WTC11 (cell line): Measurements from ENCODE around the gene UBE2K.

ENCODE experiments used
- ATF1 ChIP-seq: sonication (generic); formaldehyde crosslinking; IDR thresholded peaks from 2 replicates; pipeline ENCODE4 v1.8.1; 2023; ENCODE audit warnings: mild to moderate bottlenecking, moderate library complexity, missing genetic modification reagents
- KAT7 ChIP-seq: sonication (generic); formaldehyde crosslinking; IDR thresholded peaks from 2 replicates; pipeline ENCODE4 v1.8.1; 2023; ENCODE audit warnings: missing genetic modification reagents, mild to moderate bottlenecking, borderline replicate concordance
- MYBL2 ChIP-seq: sonication (generic); formaldehyde crosslinking; IDR thresholded peaks from 2 replicates; pipeline ENCODE4 v1.8.1; 2023; ENCODE audit warnings: mild to moderate bottlenecking, moderate library complexity, missing genetic modification reagents
- PRRX2 ChIP-seq: fragments of 250-450 bp; sonication (Bioruptor Pico); IDR thresholded peaks from 2 replicates; pipeline ENCODE4 v1.8.0; 2021; ENCODE audit warnings: mild to moderate bottlenecking
- SP1 ChIP-seq: sonication (generic); formaldehyde crosslinking; conservative IDR thresholded peaks from 2 replicates; pipeline ENCODE4 v1.8.1; 2022; ENCODE audit warnings: missing genetic modification reagents
- TCF7 ChIP-seq: sonication (generic); formaldehyde crosslinking; IDR thresholded peaks from 2 replicates; pipeline ENCODE4 v1.8.0; 2022; ENCODE audit warnings: mild to moderate bottlenecking, low read depth, missing genetic modification reagents, moderate library complexity
- ZNF121 ChIP-seq: sonication (generic); formaldehyde crosslinking; IDR thresholded peaks from 2 replicates; pipeline ENCODE4 v1.8.0; 2023; ENCODE audit warnings: missing genetic modification reagents
- ZNF263 ChIP-seq: sonication (generic); formaldehyde crosslinking; IDR thresholded peaks from 2 replicates; pipeline ENCODE4 v1.8.1; 2022; ENCODE audit warnings: low read depth, mild to moderate bottlenecking, moderate library complexity, missing genetic modification reagents
- TF ChIP-seq, protein P1 (sequence below): fragments of 200-600 bp; IDR thresholded peaks from 2 replicates; pipeline ENCODE4 v1.8.0; 2022; ENCODE audit warnings: antibody characterized with exemption
- TF ChIP-seq, protein P2 (sequence below): sonication (generic); formaldehyde crosslinking; IDR thresholded peaks from 2 replicates; pipeline ENCODE4 v1.8.1; 2023; ENCODE audit warnings: mild to moderate bottlenecking, moderate library complexity, missing genetic modification reagents
- TF ChIP-seq, protein P3 (sequence below): sonication (generic); formaldehyde crosslinking; IDR thresholded peaks from 2 replicates; pipeline ENCODE4 v1.8.0; 2022; ENCODE audit warnings: mild to moderate bottlenecking, missing genetic modification reagents
- TF ChIP-seq, protein P4 (sequence below): sonication (generic); formaldehyde crosslinking; IDR thresholded peaks from 2 replicates; pipeline ENCODE4 v1.8.1; 2022; ENCODE audit warnings: mild to moderate bottlenecking, moderate library complexity, missing genetic modification reagents

DNA sequence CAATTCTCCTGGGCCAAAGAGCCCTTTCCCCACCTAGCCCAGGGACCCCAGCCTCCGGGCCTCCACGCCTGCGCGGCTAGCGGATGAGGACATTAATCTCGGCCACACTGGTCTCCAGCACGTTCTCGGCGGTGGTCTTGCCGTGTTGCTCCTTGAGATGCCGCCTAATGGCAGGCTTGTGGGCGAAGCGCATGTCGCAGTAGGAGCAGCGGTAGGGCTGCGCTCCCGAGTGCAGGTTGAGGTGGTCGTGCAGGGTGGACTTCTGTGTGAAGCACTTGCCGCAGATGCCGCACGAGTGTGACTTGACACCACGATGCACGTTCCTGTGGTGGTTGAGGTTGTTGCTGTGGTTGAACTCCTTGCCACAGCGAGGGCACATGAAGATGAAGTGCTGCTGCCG lies 72.1 kb downstream of the UBE2K start:
- TF ChIP-seq, protein P1, sequence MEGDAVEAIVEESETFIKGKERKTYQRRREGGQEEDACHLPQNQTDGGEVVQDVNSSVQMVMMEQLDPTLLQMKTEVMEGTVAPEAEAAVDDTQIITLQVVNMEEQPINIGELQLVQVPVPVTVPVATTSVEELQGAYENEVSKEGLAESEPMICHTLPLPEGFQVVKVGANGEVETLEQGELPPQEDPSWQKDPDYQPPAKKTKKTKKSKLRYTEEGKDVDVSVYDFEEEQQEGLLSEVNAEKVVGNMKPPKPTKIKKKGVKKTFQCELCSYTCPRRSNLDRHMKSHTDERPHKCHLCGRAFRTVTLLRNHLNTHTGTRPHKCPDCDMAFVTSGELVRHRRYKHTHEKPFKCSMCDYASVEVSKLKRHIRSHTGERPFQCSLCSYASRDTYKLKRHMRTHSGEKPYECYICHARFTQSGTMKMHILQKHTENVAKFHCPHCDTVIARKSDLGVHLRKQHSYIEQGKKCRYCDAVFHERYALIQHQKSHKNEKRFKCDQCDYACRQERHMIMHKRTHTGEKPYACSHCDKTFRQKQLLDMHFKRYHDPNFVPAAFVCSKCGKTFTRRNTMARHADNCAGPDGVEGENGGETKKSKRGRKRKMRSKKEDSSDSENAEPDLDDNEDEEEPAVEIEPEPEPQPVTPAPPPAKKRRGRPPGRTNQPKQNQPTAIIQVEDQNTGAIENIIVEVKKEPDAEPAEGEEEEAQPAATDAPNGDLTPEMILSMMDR = no peak
- TF ChIP-seq ZNF121 (CRISPR knock-in tag) (no peak), ZNF263 (CRISPR knock-in tag) (no peak), PRRX2 (no peak), MYBL2 (CRISPR knock-in tag) (no peak), TCF7 (CRISPR knock-in tag) (no peak), KAT7 (no peak), ATF1 (CRISPR knock-in tag) (no peak), SP1 (CRISPR knock-in tag) (no peak)
- TF ChIP-seq, protein P2, sequence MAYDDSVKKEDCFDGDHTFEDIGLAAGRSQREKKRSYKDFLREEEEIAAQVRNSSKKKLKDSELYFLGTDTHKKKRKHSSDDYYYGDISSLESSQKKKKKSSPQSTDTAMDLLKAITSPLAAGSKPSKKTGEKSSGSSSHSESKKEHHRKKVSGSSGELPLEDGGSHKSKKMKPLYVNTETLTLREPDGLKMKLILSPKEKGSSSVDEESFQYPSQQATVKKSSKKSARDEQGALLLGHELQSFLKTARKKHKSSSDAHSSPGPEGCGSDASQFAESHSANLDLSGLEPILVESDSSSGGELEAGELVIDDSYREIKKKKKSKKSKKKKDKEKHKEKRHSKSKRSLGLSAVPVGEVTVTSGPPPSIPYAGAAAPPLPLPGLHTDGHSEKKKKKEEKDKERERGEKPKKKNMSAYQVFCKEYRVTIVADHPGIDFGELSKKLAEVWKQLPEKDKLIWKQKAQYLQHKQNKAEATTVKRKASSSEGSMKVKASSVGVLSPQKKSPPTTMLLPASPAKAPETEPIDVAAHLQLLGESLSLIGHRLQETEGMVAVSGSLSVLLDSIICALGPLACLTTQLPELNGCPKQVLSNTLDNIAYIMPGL (CRISPR knock-in tag) = no peak
- TF ChIP-seq, protein P3, sequence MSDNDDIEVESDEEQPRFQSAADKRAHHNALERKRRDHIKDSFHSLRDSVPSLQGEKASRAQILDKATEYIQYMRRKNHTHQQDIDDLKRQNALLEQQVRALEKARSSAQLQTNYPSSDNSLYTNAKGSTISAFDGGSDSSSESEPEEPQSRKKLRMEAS (CRISPR knock-in tag) = no peak
- TF ChIP-seq, protein P4, sequence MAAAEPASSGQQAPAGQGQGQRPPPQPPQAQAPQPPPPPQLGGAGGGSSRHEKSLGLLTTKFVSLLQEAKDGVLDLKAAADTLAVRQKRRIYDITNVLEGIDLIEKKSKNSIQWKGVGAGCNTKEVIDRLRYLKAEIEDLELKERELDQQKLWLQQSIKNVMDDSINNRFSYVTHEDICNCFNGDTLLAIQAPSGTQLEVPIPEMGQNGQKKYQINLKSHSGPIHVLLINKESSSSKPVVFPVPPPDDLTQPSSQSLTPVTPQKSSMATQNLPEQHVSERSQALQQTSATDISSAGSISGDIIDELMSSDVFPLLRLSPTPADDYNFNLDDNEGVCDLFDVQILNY (CRISPR knock-in tag) = no peak
